ENCODE data around the gene TPSD1.
"Not testable (repeated sequence)": the region's sequence is repeated elsewhere in the genome, so short reads cannot be mapped to it uniquely, and the experiment has no call there.

TPSD1 gene

DNA sequence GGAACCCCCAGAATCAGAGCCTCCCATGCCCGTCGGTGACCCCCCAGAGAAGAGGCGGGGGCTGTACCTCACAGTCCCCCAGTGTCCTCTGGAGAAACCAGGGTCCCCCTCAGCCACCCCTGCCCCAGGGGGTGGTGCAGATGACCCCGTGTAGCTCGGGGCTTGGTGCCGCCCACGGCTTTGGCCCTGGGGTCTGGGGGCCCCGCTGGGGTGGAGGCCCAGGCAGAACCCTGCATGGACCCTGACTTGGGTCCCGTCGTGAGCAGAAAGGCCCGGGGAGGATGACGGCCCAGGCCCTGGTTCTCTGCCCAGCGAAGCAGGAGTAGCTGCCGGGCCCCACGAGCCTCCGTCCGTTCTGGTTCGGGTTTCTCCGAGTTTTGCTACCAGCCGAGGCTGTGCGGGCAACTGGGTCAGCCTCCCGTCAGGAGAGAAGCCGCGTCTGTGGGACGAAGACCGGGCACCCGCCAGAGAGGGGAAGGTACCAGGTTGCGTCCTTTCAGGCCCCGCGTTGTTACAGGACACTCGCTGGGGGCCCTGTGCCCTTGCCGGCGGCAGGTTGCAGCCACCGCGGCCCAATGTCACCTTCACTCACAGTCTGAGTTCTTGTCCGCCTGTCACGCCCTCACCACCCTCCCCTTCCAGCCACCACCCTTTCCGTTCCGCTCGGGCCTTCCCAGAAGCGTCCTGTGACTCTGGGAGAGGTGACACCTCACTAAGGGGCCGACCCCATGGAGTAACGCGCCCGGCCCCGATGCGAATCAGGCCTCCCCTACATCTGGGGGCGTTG, 34.8 kb upstream of the TPSD1 start:
- DNase-seq (ENCODE audit: low read depth, low spot score): no peak

DNA sequence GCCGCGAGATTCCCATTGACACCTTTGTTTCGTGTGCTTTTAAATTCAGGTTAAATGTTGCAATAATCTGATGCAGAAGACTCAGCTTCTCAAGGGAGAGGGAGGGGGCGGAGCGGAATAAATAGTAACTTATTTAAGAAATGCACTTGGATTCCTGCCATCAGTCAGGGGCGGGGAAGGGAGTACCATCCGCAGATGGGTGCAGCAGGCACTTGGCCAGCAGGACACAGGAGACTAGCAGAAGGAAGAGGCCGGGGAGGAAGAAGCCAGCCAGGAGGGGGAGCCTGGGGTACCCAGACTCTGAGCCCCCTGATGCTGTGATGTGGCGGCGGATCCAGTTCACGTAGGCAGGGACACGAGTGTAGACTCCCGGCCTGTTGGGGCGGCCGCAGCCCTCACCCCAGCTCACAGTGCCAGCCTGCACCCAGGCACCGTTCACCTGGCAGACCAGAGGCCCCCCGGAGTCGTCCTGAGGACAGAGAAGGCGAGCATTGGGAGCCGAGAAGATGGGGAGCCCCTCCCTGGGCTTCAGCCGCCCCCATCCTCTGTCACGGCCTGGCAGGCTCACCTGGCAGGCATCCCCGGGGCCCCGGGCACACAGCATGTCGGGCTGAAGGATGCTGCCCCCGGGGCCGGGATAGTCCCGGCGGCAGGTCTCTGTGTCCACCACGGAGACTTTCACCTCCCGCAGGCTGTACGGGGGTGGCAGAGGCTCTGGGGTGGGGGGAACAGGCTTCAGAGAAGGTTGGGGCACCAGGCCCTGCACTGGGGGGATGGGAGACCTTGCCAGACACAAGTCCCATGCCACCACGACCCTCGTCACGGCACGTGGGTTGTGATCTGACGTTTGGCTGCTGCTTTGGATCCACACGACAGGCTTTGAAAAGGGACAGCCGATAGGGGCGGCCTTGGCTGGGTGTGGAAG, 34.0 kb upstream of the TPSD1 start:
- DNase-seq (ENCODE audit: low read depth, low spot score): no peak

DNA sequence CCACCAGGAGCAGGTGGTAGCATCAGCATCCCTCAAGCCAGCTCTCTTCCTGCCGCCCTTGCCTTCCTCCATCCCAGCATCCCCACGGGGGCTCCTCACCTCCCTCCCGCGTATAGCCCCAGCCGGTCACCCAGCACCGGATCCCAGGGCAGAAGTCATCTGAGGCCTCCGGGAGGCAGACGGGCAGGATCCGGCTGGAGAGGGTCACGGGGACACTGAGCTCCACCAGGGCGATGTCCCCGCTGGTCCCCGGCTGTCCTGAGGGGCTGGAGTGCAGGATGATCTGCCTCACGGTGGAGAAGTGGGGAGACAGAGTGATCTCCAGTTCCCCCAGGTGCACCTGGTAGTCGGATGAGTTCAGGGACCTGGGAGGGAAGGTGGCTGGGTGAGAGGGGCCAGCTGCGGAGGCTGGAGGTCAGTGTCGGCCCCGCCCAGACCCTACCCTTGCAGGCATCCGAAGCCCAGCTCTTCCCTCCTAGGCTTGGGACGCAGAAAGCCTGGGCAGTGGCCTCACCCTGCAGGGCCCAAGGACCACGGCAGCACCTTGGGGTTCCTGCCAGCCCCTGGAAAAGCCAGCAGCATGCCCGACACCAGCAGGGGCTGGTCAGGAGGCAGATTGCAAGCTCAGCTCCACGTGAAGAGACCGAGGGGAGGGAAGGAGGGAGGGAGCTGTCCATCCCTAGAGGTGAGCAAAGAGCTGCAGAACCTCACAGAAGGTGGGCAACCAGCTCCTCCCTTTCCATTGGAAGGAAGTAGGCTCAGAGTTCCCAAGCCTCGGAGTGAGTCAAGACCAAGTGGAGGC, 33.1 kb upstream of the TPSD1 start:
- DNase-seq (ENCODE audit: low read depth, low spot score): no peak

DNA sequence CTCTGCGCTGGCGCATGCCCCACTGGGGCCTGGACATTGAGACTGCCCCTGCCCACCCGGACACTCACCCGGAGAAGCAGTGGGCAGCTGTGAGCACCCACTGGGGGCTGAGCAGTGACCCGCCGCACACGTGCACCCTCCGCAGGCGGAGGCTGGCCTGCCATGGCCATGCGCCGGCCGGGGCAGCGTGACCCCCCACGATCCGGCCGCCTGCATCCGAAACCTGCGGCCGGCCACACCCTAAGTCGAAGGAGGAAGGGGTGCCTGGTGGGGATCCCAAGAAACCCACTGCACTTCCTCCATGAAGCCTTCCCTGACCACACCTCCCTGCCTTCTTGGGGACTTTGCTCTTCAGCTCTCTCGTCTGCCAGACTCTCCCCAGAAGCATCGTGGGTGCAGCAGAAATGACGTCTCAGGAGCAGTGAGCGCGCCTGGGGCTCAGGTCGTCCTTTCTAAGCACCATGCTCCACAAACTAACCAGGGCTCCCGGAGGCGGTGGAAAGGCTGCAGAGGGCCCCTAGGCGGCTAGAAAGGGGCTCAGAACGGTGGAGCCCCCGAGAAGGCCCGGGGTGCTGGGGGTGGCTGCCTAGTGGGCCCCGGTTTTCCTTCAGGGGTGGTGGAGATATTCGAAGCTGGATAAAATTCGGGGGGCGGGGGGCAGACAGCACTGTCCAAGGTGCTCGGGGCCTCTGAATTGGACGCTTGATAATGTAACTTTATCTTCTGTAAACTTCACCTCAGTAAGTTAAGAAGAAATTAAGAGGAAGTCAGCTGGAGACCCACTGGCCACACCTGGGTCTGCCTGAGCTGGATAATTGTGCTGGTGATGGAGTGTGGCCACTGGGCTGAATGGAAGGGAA, 32.3 kb upstream of the TPSD1 start:
- DNase-seq (ENCODE audit: low read depth, low spot score): no peak

DNA sequence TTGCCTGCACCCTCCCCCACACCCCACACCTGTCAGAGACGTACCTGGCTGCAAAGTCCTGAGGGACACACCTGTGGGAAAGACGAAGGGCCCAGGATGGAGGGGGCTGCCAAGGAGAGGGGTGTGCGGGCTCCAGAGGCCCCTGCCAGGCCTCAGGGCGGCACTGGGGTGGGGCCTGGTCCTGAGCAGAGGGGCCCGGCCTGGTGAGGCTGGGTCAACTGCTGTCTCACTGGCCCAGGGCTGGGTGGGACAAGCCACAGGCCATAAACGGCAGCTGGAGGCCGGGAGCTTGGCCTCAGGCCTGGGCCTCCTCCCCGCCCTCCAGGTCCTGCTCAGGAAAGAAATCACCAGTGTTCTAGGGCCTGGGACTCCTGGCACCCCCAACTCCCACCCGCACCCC, 31.3 kb upstream of the TPSD1 start:
- DNase-seq (ENCODE audit: low read depth, low spot score): no peak

DNA sequence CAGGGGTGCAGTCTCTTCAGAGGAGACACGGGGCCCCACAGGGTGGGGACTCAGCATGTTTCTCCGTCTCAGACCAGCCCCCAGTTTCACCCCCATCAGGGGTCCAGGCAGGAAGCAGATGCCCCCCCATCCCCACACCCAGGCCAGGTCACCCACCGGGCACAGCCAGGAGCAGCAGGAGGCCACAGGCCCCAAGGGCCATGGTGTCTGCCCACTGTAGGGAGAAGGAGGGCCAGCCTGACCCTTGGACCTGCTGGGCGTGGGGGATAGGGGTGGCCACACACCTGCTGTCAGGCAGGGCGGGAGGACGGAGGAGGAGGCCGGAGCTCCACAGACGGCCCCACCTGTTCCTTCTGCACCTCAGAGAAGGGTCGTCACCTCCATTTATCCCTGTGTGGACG, 30.8 kb upstream of the TPSD1 start, which contains the start of gene TPSG1:
Gene TPSG1, minus strand, starts transcription at position 218 of the 401 bp plus-strand sequence. Its CDS starts 16 bp downstream, at position 202.
- no peak for DNase-seq (ENCODE audit: low read depth, low spot score)

DNA sequence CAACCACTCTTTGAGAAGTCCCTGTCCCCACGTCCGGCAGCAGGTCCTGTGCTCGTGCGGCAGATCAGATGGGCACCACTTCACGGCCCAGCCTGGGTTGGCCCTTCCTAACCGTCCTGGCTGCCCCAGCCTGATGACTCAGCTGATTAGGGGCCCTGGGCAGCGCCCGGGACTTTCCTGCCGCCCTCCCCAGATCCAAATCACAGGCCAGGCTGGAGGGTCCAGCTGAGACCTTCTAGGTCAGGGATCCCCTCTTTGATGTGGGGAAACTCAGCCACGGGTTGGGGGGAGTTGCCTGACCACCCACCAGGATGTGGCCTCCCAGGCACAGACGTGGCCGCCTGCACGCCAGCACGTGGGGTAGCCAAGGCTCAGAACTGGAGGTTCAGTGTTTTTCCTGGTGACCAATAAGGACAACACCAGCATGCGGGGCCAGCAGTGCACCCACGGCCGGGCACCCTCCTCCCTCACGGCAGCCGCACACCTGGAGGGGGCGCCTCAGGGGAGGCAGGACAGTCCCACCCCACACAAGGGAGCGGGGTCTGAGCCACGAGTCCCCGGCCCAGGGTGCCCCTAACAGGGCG, 30.0 kb upstream of the TPSD1 start:
- DNase-seq (ENCODE audit: low read depth, low spot score): not testable (repeated sequence)

DNA sequence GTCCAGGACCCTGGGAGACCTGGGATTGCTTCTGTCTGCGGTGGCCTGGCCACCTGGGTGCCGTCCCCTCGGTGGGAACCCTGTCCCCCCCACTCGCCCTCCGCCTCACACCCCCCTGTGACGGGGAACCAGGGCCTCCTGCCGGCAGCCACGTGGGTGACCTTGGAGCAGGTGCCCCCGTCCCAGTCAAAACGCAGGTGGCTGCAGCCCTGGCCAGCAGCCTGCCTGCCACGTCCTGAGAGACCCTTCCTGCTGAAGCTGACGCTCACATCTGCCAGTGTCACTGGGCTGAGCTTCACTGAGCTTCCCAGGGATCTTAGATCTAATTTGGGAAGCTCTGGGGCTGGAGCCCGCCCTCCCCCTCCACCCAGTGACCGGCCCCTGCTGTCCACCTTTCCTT, 29.2 kb upstream of the TPSD1 start:
- DNase-seq (ENCODE audit: low read depth, low spot score): not testable (repeated sequence)

DNA sequence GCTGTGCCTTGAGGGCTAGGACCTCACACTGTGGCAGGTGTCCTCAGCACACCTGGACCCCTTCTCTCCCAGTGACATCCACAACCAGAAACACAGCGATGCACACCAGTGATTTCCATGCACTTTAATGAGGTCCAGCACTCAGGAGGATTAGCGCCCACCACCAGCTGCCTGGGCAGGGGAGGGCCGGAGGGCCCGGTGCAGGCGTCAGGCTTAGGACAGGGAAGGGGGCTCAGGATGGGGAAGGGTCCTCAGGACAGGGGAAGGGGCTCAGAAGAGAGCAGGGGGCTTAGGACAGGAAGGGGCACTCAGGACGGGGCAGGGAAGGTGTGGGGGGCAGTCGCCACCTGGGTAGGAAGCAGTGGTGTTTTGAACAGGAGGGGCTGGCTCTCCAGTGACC, 27.6 kb upstream of the TPSD1 start:
- DNase-seq (ENCODE audit: low read depth, low spot score): not testable (repeated sequence)

DNA sequence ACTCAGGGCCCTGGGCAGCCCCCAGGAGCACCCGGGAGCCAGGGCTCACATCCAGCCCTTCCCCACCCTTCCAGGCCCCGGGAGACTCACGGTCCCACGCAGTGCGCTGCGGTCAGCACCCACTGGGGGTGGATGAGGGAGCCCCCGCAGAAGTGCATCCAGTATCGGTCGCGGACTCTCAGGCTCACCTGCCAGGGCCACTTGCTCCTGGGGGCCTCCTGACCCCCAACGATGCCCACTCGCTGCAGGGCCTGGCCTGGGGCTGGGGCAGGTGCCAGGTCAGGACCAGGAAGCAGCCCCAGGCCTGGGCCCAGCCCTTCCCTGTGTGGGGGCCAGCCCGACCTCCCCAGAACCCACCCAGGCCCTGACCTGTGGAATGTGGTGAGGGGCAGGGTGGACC, 26.4 kb upstream of the TPSD1 start:
- DNase-seq (ENCODE audit: low read depth, low spot score): not testable (repeated sequence)

DNA sequence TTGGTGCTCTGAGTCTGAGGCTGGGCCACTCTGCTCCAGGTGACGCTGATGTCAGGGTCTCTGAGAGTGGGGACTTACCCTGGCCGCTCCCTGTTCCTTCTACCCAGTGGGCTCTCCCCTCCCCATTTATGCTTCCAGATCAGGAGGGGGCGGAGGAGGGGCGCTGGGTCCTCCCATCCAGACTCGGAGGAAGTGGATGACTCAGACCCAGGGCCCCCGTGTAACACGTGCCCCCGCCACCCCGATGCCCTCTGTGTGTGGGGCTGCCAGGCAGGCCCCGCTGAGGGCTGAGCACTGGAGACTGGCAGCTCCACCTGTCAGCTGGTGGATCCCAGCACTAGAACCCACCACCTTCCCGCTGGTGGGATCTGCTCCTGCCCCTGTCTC, 25.8 kb upstream of the TPSD1 start, which contains the start of gene TPSB2:
Gene TPSB2, minus strand, starts transcription at position 101 of the 387 bp plus-strand sequence. CDS start 233 bp downstream, outside the sequence.
- DNase-seq (ENCODE audit: low read depth, low spot score): not testable (repeated sequence)

DNA sequence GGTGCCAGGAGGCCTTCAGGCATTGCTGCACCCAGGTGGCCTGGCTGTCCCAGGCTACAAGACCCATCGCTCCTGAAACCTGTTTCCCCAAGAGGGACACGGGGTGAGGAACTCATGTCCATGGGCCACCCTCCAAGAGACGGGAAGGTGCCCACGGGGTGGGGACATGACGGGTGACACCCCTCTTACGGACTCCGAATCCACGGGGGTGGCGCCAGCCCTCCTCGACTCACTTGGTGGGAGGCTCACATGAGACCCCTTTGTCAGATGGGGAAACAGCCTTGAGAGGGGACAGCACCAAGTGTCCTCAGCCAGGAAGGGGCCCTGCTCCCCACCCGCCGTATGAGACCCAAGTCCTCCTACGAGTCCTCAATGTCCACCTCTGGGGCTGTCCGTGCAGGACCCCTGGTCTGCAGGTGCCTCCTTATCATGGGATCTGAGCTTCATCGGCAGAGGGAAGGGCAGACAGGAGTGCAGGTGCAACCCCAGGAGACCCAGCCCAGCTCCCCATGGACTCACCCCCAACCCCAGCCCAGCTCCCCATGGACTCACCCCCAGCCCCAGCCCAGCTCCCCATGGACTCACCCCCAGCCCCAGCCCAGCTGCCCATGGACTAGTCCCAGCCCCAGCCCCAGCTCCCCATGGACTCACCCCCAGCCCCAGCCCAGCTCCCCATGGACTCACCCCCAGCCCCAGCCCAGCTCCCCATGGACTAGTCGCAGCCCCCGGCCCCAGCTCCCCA, 25.2 kb upstream of the TPSD1 start:
- not testable (repeated sequence) for DNase-seq (ENCODE audit: low read depth, low spot score)

DNA sequence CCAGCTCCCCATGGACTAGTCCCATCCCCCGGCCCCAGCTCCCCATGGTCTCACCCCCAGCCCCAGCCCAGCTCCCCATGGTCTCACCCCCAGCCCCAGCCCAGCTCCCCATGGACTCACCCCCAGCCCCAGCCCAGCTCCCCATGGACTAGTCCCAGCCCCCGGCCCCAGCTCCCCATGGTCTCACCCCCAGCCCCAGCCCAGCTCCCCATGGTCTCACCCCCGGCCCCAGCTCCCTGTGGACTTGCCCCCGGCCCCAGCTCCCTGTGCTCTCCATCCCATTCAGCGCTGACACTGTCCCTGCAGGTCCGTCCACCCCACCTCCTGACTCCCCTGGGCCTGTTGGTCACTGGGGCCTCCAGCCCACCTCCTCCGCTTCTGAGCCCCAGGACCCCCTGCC, 24.6 kb upstream of the TPSD1 start:
- DNase-seq (ENCODE audit: low read depth, low spot score): not testable (repeated sequence)

DNA sequence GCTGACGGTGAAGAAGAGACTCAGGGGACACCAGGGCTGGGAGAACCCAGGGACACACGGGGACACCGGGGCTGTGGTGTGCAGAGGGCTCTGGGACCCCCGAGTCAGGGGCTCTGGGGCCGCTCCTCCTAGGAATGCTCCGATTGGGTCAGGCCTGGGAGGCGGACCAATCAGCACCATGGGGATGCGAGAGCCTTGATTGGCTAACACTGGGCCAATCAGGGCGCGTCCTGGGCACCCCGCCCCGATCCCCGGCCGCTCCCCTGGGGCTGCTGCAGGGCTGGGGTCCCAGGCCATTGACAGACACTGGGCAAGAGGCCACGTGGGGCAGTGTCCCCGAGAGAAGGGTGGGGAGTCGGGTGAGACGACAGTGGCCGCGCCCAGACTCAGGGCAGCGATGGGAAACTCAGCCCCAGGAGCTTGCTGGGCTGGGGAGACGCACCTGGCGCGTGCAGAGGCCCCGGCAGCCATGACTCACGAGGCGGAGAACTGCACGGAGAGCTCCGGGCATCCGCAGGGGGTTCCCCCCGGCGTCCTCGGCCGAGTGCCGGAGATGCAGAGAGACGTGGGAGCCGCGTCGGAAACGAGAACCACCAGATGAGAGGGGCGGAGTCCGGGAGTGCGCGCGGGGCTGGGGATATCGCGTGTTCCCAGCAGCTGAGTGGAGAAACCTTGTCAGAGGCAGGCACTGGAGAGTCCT, 23.7 kb upstream of the TPSD1 start:
- DNase-seq (ENCODE audit: low read depth, low spot score): not testable (repeated sequence)

DNA sequence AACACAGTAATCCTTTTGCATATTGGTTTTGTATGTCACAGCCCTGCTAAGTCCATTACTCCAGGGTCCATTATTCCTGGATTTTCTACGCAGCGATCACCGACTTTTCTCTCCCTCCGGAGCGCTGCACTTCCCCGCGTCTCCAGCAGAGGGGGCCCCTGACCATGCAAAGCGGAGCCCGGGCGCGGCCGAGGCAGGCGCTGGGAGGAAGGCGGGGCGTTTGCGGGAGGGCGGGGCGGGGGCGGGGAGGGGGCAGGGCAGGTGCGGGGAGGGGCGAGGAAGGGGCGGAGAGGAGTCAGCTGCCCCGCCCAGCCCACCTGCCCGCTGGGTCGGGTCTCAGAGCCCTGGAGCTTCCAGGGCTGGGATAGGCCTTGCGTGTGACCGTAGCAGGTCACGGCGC, 19.2 kb upstream of the TPSD1 start:
- not testable (repeated sequence) for DNase-seq (ENCODE audit: low read depth, low spot score)

DNA sequence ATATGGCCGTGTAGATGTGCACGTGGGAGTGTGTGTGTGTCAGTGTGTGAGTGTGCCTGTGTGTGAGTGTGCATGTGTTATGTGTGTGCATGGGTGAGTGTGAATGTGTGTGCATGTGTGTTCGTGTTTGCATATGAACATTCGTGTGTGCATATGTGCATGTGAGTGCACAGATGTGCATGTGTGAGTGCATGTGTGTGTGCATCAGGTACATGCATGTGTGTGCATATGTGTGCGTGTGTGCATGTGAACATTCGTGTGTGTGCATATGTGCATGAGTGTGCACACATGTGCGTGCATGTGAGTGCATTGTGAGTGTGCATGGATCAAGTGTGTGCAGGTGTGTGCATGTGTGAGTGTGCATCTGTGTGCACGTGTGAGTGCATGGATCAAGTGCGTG, 17.9 kb upstream of the TPSD1 start:
- no peak for DNase-seq (ENCODE audit: low read depth, low spot score)

DNA sequence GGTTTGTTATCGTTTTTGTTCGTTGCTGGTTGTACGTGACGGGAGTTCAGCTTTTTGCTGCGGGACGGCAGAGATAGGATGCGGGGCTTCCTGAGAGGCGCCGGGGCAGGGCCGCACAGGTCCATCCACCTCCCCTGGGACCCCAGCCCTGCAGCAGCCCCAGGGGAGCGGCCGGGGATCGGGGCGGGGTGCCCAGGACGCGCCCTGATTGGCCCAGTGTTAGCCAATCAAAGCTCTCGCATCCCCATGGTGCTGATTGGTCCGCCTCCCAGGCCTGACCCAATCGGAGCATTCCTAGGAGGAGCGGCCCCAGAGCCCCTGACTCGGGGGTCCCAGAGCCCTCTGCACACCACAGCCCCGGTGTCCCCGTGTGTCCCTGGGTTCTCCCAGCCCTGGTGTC, 17.0 kb upstream of the TPSD1 start:
- DNase-seq (ENCODE audit: low read depth, low spot score): not testable (repeated sequence)

DNA sequence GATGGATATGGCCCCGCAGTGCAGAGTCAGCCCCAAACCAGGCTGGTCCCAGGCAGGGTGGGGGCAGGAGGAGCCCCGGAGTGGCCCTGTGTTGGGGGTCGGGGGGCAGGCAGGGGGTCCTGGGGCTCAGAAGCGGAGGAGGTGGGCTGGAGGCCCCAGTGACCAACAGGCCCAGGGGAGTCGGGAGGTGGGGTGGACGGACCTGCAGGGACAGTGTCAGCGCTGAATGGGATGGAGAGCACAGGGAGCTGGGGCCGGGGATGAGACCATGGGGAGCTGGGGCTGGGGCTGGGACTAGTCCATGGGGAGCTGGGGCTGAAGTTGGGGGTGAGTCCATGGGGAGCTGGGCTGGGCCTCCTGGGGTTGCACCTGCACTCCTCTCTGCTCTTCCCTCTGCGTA, 16.3 kb upstream of the TPSD1 start:
- DNase-seq (ENCODE audit: low read depth, low spot score): not testable (repeated sequence)

DNA sequence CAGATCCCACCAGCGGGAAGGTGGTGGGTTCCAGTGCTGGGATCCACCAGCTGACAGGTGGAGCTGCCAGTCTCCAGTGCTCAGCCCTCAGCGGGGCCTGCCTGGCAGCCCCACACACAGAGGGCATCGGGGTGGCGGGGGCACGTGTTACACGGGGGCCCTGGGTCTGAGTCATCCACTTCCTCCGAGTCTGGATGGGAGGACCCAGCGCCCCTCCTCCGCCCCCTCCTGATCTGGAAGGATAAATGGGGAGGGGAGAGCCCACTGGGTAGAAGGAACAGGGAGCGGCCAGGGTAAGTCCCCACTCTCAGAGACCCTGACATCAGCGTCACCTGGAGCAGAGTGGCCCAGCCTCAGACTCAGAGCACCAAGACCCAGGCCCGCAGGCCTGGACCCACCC, 15.4 kb upstream of the TPSD1 start, which contains the start of gene TPSAB1:
Gene TPSAB1, plus strand, starts transcription at position 270 of the 400 bp plus-strand sequence. CDS start 234 bp downstream, outside the sequence.
- DNase-seq (ENCODE audit: low read depth, low spot score): not testable (repeated sequence)

Data from brain pericyte (primary cell).